ENCODE measurements around the gene CIROP.

CIROP gene

DNA sequence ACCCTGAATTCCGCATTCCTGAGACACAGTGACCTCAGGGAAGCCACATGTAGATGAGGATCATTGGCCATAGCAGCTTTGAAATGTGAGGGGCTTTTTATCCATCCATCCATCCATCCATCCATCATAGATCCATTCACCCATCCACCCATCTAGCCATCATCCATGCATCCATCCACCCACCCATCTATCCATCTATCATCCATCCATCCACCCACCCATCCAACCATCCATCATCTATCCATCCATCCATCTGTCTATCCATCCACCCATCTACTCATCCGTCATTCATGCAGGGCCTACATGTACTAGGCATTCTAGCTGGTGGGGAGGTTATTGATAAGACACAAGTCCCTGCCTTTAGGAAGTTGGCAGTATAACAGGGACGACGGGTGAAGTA lies 42.2 kb upstream of the CIROP start:
- POLR2A ChIA-PET, result no interaction called here

DNA sequence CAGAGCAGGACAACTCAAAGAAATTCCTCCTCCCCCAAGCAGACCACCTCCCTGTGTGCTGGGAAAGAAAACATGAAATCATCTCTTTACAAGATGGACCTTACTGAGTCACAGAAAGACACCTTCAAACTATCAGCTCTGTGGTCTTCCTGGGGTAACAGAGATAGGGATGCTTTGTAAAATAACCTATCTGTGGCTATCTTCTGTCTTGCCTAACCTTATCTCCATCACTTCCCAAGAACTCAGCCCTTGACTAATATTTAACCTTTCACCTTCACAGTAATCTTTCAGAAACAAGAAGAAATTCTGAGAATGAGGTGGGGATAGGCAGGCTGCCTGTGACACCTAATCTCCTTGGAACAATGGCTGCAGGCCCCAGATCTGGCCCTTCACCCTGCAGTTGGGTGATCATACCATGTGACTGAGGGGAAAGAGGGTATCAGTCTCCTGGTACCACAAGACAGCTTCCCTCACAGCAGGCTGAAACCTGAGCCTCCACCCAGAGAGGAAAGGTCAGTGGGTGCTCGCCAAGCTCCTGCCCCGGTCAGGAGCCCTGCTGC lies 41.6 kb upstream of the CIROP start:
- Histone ChIP-seq H3K36me3 (ENCODE audit: control insufficient read depth in 4 of 4, insufficient read depth in 4 of 4, low read length in 3 of 4) (peaks cover 0 to 2% (median 0%) of the 10 kb centered on the region in 4 experiments), H3K9me3 (ENCODE audit: control extremely low read depth in 1 of 5, control insufficient read depth in 4 of 5, insufficient read depth in 2 of 5, low read depth in 1 of 5, low read length in 4 of 5) (no peaks in the 10 kb centered on the region), H3K4me3 (ENCODE audit: control insufficient read depth in 1 of 7, extremely low read depth in 1 of 7, insufficient read depth in 4 of 7, low read depth in 2 of 7, low read length in 6 of 7) (no peak overlapping the region), H3K4me1 (ENCODE audit: control extremely low read depth in 1 of 4, control insufficient read depth in 4 of 4, insufficient read depth in 4 of 4, low read length in 3 of 4) (no peaks in the 10 kb centered on the region), H3K27me3 (replicated peaks in 2 of 5; ENCODE audit: control insufficient read depth in 4 of 5, insufficient read depth in 5 of 5, low read length in 4 of 5) (no peaks in the 10 kb centered on the region), H3K27ac (ENCODE audit: insufficient read depth in 1 of 2, low read depth in 1 of 2, low read length in 2 of 2, poor library complexity in 1 of 2, severe bottlenecking in 2 of 2) (no peak overlapping the region)
- ChIA-PET CTCF (interaction anchor here (1.2 to 1.6 kb wide), 3 partner anchors 16 to 41 kb away, joined by 3 to 4 read pairs (median 3); no protein-coding TSS in a partner anchor), POLR2A (no interaction called here)
- no peak for DNase-seq
- WGBS (ENCODE audit: insufficient coverage), result 95% methylated on average over 2 of the region's 2 CpGs

More for the DNA sequence above, 42.2 kb upstream of the CIROP start:
- DNase-seq, result no peak
- H3K4me3 ChIP-seq (ENCODE audit: control insufficient read depth in 1 of 7, extremely low read depth in 1 of 7, insufficient read depth in 4 of 7, low read depth in 2 of 7, low read length in 6 of 7), result no peak overlapping the region
- H3K9me3 ChIP-seq (ENCODE audit: control extremely low read depth in 1 of 5, control insufficient read depth in 4 of 5, insufficient read depth in 2 of 5, low read depth in 1 of 5, low read length in 4 of 5), result no peaks in the 10 kb centered on the region
- CTCF ChIA-PET, result interaction anchor here (1.2 to 1.4 kb wide), 2 partner anchors 15 to 40 kb away, joined by 3 read pairs; no protein-coding TSS in a partner anchor
- H3K27me3 ChIP-seq (replicated peaks in 2 of 5; ENCODE audit: control insufficient read depth in 4 of 5, insufficient read depth in 5 of 5, low read length in 4 of 5), result no peaks in the 10 kb centered on the region
- H3K36me3 ChIP-seq (ENCODE audit: control insufficient read depth in 4 of 4, insufficient read depth in 4 of 4, low read length in 3 of 4), result peaks cover 0 to 2% (median 0%) of the 10 kb centered on the region in 4 experiments
- no peak overlapping the region for H3K27ac ChIP-seq (ENCODE audit: insufficient read depth in 1 of 2, low read depth in 1 of 2, low read length in 2 of 2, poor library complexity in 1 of 2, severe bottlenecking in 2 of 2)
- 94% methylated on average over 3 of the region's 4 CpGs for WGBS (ENCODE audit: insufficient coverage)
- H3K4me1 ChIP-seq (ENCODE audit: control extremely low read depth in 1 of 4, control insufficient read depth in 4 of 4, insufficient read depth in 4 of 4, low read length in 3 of 4), result no peaks in the 10 kb centered on the region

- H3K9me3 ChIP-seq (ENCODE audit: control extremely low read depth in 1 of 5, control insufficient read depth in 4 of 5, insufficient read depth in 2 of 5, low read depth in 1 of 5, low read length in 4 of 5), result no peaks in the 10 kb centered on the region
- ChIA-PET CTCF (interaction anchor here (1.2 to 1.6 kb wide), 2 partner anchors 16 to 24 kb away, joined by 3 to 4 read pairs; no protein-coding TSS in a partner anchor), POLR2A (interaction anchor here (0.6 kb wide), 1 partner anchor 265 kb away, joined by 3 read pairs; no protein-coding TSS in a partner anchor)
- WGBS (ENCODE audit: insufficient coverage), result 92% methylated on average over 2 of the region's 4 CpGs
- DNase-seq, result no peak
- H3K4me3 ChIP-seq (ENCODE audit: control insufficient read depth in 1 of 7, extremely low read depth in 1 of 7, insufficient read depth in 4 of 7, low read depth in 2 of 7, low read length in 6 of 7), result no peak overlapping the region
- no peak overlapping the region for H3K27ac ChIP-seq (ENCODE audit: insufficient read depth in 1 of 2, low read depth in 1 of 2, low read length in 2 of 2, poor library complexity in 1 of 2, severe bottlenecking in 2 of 2)
- H3K36me3 ChIP-seq (ENCODE audit: control insufficient read depth in 4 of 4, insufficient read depth in 4 of 4, low read length in 3 of 4), result peaks cover 0 to 2% (median 0%) of the 10 kb centered on the region in 4 experiments
- no peaks in the 10 kb centered on the region for H3K27me3 ChIP-seq (replicated peaks in 2 of 5; ENCODE audit: control insufficient read depth in 4 of 5, insufficient read depth in 5 of 5, low read length in 4 of 5)
- no peaks in the 10 kb centered on the region for H3K4me1 ChIP-seq (ENCODE audit: control extremely low read depth in 1 of 4, control insufficient read depth in 4 of 4, insufficient read depth in 4 of 4, low read length in 3 of 4)
These were observed 41.1 kb upstream of the CIROP start for GRCh38 chr14:23145794-23146350.

- DNase-seq, result no peak
- Histone ChIP-seq H3K4me3 (ENCODE audit: control insufficient read depth in 1 of 7, extremely low read depth in 1 of 7, insufficient read depth in 4 of 7, low read depth in 2 of 7, low read length in 6 of 7) (no peak overlapping the region), H3K4me1 (ENCODE audit: control extremely low read depth in 1 of 4, control insufficient read depth in 4 of 4, insufficient read depth in 4 of 4, low read length in 3 of 4) (no peaks in the 10 kb centered on the region), H3K36me3 (ENCODE audit: control insufficient read depth in 4 of 4, insufficient read depth in 4 of 4, low read length in 3 of 4) (peaks cover 0 to 2% (median under 1%) of the 10 kb centered on the region in 4 experiments), H3K27me3 (replicated peaks in 2 of 5; ENCODE audit: control insufficient read depth in 4 of 5, insufficient read depth in 5 of 5, low read length in 4 of 5) (no peaks in the 10 kb centered on the region), H3K27ac (ENCODE audit: insufficient read depth in 1 of 2, low read depth in 1 of 2, low read length in 2 of 2, poor library complexity in 1 of 2, severe bottlenecking in 2 of 2) (no peak overlapping the region), H3K9me3 (ENCODE audit: control extremely low read depth in 1 of 5, control insufficient read depth in 4 of 5, insufficient read depth in 2 of 5, low read depth in 1 of 5, low read length in 4 of 5) (no peaks in the 10 kb centered on the region)
- ChIA-PET CTCF (interaction anchor here (1.2 to 2.1 kb wide), 3 partner anchors 19 to 41 kb away, joined by 3 to 5 read pairs (median 4); no protein-coding TSS in a partner anchor), POLR2A (no interaction called here)
- WGBS (ENCODE audit: insufficient coverage), result no CpG with 5 or more reads among the region's 1 CpG
These were observed 39.1 kb upstream of the CIROP start for GRCh38 chr14:23143911-23144310.

DNA sequence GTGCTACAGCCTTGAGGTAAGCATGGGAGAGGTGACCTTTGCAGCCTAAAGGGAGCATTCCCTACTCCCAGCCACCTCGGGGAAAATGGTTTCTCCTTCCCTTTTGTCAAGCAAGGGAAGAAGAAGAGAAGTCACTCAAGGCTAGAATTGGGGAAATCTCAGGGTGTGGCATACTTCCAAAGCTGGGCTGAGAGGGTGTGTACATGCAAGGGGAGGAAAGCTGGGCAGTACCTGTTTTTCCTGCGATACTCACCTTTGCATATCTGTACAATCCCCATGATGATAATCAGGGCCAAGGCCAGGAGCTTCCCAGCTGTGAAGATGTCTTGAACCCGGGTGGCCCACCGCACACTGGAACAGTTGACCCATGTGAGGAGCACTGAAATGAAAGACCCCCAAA lies 38.0 kb upstream of the CIROP start:
- Histone ChIP-seq H3K27ac (ENCODE audit: insufficient read depth in 1 of 2, low read depth in 1 of 2, low read length in 2 of 2, poor library complexity in 1 of 2, severe bottlenecking in 2 of 2) (no peak overlapping the region), H3K27me3 (replicated peaks in 2 of 5; ENCODE audit: control insufficient read depth in 4 of 5, insufficient read depth in 5 of 5, low read length in 4 of 5) (no peaks in the 10 kb centered on the region), H3K36me3 (ENCODE audit: control insufficient read depth in 4 of 4, insufficient read depth in 4 of 4, low read length in 3 of 4) (peaks cover 0 to 2% (median 0%) of the 10 kb centered on the region in 4 experiments), H3K4me3 (ENCODE audit: control insufficient read depth in 1 of 7, extremely low read depth in 1 of 7, insufficient read depth in 4 of 7, low read depth in 2 of 7, low read length in 6 of 7) (no peak overlapping the region), H3K4me1 (ENCODE audit: control extremely low read depth in 1 of 4, control insufficient read depth in 4 of 4, insufficient read depth in 4 of 4, low read length in 3 of 4) (no peaks in the 10 kb centered on the region), H3K9me3 (ENCODE audit: control extremely low read depth in 1 of 5, control insufficient read depth in 4 of 5, insufficient read depth in 2 of 5, low read depth in 1 of 5, low read length in 4 of 5) (no peaks in the 10 kb centered on the region)
- no peak for DNase-seq
- POLR2A ChIA-PET, result no interaction called here
- WGBS (ENCODE audit: insufficient coverage), result 96% methylated on average over 4 of the region's 4 CpGs
- CTCF ChIA-PET, result interaction anchor here (1.2 to 2.1 kb wide), 4 partner anchors 14 to 42 kb away, joined by 3 to 5 read pairs (median 4); no protein-coding TSS in a partner anchor

GRCh38 chr14:23141706-23142444 lies 37.1 kb upstream of the CIROP start:
- Histone ChIP-seq H3K4me1 (ENCODE audit: control extremely low read depth in 1 of 4, control insufficient read depth in 4 of 4, insufficient read depth in 4 of 4, low read length in 3 of 4) (no peaks in the 10 kb centered on the region), H3K9me3 (ENCODE audit: control extremely low read depth in 1 of 5, control insufficient read depth in 4 of 5, insufficient read depth in 2 of 5, low read depth in 1 of 5, low read length in 4 of 5) (no peaks in the 10 kb centered on the region), H3K27ac (ENCODE audit: insufficient read depth in 1 of 2, low read depth in 1 of 2, low read length in 2 of 2, poor library complexity in 1 of 2, severe bottlenecking in 2 of 2) (no peak overlapping the region), H3K4me3 (ENCODE audit: control insufficient read depth in 1 of 7, extremely low read depth in 1 of 7, insufficient read depth in 4 of 7, low read depth in 2 of 7, low read length in 6 of 7) (no peak overlapping the region), H3K27me3 (replicated peaks in 2 of 5; ENCODE audit: control insufficient read depth in 4 of 5, insufficient read depth in 5 of 5, low read length in 4 of 5) (no peaks in the 10 kb centered on the region), H3K36me3 (ENCODE audit: control insufficient read depth in 4 of 4, insufficient read depth in 4 of 4, low read length in 3 of 4) (peaks cover 0 to 2% (median 0%) of the 10 kb centered on the region in 4 experiments)
- CTCF ChIA-PET, result interaction anchor here (0.6 to 2.1 kb wide), 6 partner anchors 13 to 40 kb away, joined by 3 to 5 read pairs (median 4); no protein-coding TSS in a partner anchor
- POLR2A ChIA-PET, result no interaction called here
- WGBS (ENCODE audit: insufficient coverage), result 100% methylated on average over 6 of the region's 7 CpGs
- no peak for DNase-seq

- H3K27me3 ChIP-seq (replicated peaks in 2 of 5; ENCODE audit: control insufficient read depth in 4 of 5, insufficient read depth in 5 of 5, low read length in 4 of 5), result no peaks in the 10 kb centered on the region
- 97% methylated on average over 6 of the region's 6 CpGs for WGBS (ENCODE audit: insufficient coverage)
- DNase-seq, result no peak
- POLR2A ChIA-PET, result no interaction called here
- no peaks in the 10 kb centered on the region for H3K9me3 ChIP-seq (ENCODE audit: control extremely low read depth in 1 of 5, control insufficient read depth in 4 of 5, insufficient read depth in 2 of 5, low read depth in 1 of 5, low read length in 4 of 5)
- H3K4me3 ChIP-seq (ENCODE audit: control insufficient read depth in 1 of 7, extremely low read depth in 1 of 7, insufficient read depth in 4 of 7, low read depth in 2 of 7, low read length in 6 of 7), result no peak overlapping the region
- CTCF ChIA-PET, result no interaction called here
- no peaks in the 10 kb centered on the region for H3K4me1 ChIP-seq (ENCODE audit: control extremely low read depth in 1 of 4, control insufficient read depth in 4 of 4, insufficient read depth in 4 of 4, low read length in 3 of 4)
- peaks cover 0 to 2% (median 0%) of the 10 kb centered on the region in 4 experiments for H3K36me3 ChIP-seq (ENCODE audit: control insufficient read depth in 4 of 4, insufficient read depth in 4 of 4, low read length in 3 of 4)
- H3K27ac ChIP-seq (ENCODE audit: insufficient read depth in 1 of 2, low read depth in 1 of 2, low read length in 2 of 2, poor library complexity in 1 of 2, severe bottlenecking in 2 of 2), result no peak overlapping the region
These were observed 35.6 kb upstream of the CIROP start for GRCh38 chr14:23140371-23140770.
